ENCODE measurements around the gene WDR55. TPM values are rescaled to one million over a fixed set of nuclear protein-coding genes. Genes with fewer than 3 reads are reported as not detected.

Gene WDR55
- total and polyA plus RNA-seq, 2 of the 13 experiments (the other 11 are each of a cell fraction or from before 2014, with no cell fraction given): 17.7 to 18.2 TPM

- no peak for TF ChIP-seq CENPX (CRISPR knock-in tag; IDR thresholded peaks at IDR 0.05)
- peak; percentile 34; the same call in 1 of the 2 replicates for TF ChIP-seq ZNF276 (CRISPR knock-in tag; IDR thresholded peaks at IDR 0.05; ENCODE audit: low read depth)
- no peak for TF ChIP-seq ZNF549 (CRISPR knock-in tag; IDR thresholded peaks at IDR 0.05)
- TF ChIP-seq ZNF784 (CRISPR knock-in tag; IDR thresholded peaks at IDR 0.05; ENCODE audit: borderline replicate concordance): no peak
- TF ChIP-seq ZNF83 (CRISPR knock-in tag; IDR thresholded peaks at IDR 0.05; ENCODE audit: borderline replicate concordance): no peak
- no peak for TF ChIP-seq TARDBP (CRISPR knock-in tag; IDR thresholded peaks at IDR 0.05)
- no peak for TF ChIP-seq REXO4 (CRISPR knock-in tag; IDR thresholded peaks at IDR 0.05; ENCODE audit: borderline replicate concordance)
- no peak for TF ChIP-seq ATF7 (IDR thresholded peaks at IDR 0.05)
- TF ChIP-seq ATF7 (CRISPR knock-in tag; IDR thresholded peaks at IDR 0.05): no peak
- no peak for TF ChIP-seq ZNF704 (CRISPR knock-in tag; IDR thresholded peaks at IDR 0.05; ENCODE audit: borderline replicate concordance)
- 0 out of 2 replicates have a peak, but pooled peaks have one; percentile 10 for TF ChIP-seq ZSCAN21 (CRISPR knock-in tag; IDR thresholded peaks at IDR 0.05; ENCODE audit: borderline replicate concordance)
- no peak for TF ChIP-seq ZNF577 (CRISPR knock-in tag; IDR thresholded peaks at IDR 0.05; ENCODE audit: borderline replicate concordance, low read depth)
- TF ChIP-seq SRSF9 (IDR thresholded peaks at IDR 0.05; ENCODE audit: borderline replicate concordance, insufficient read depth, low read depth, low read length, poor library complexity, severe bottlenecking): no peak
- no peak for TF ChIP-seq ZFP62 (CRISPR knock-in tag; IDR thresholded peaks at IDR 0.05)
- no peak for TF ChIP-seq CBX5 (CRISPR knock-in tag; IDR thresholded peaks at IDR 0.05; ENCODE audit: borderline replicate concordance)
Observed at GRCh38 chr5:140647042-140647419, 17.7 kb upstream of the WDR55 start (continued).

Measured in HepG2 (cell line).